AG10803 (cell line): Measurements from ENCODE around the gene FRMD6.

Source experiments
- DNase-seq: peaks from one replicate; pipeline ENCODE4 v3.0.0; 2010; ENCODE audit warnings: low read depth
- H3K4me3 ChIP-seq: 2 replicates; pipeline ENCODE4 v1.5.1; 2011; ENCODE audit warnings: mild to moderate bottlenecking, low read length, control low read depth
- TF ChIP-seq, protein P1 (sequence below): conservative IDR thresholded peaks from 2 replicates; pipeline ENCODE4 v1.5.1; 2011; ENCODE audit warnings: mild to moderate bottlenecking, low read length, control low read depth, inconsistent platforms

FRMD6 gene

DNA sequence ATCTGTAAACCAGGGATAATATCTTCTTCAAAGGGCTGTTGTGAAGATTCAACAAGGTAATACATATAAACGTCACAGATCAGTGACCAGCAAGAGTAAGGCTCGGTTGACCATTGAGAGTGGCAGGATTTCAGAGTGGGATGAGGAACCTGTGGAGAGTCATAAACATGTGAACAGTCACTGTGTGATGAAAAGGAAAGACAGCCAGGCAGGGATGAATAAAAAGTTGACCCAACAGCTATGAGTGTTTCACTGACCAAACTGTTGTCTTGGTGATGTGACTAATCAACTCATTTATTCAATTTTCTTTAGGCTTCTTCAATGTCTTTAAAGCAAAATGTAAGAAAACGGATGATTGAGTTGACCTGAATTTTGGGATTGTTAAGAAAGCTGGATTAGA is 8.6 kb upstream of the FRMD6 start:
- TF ChIP-seq, protein P1, sequence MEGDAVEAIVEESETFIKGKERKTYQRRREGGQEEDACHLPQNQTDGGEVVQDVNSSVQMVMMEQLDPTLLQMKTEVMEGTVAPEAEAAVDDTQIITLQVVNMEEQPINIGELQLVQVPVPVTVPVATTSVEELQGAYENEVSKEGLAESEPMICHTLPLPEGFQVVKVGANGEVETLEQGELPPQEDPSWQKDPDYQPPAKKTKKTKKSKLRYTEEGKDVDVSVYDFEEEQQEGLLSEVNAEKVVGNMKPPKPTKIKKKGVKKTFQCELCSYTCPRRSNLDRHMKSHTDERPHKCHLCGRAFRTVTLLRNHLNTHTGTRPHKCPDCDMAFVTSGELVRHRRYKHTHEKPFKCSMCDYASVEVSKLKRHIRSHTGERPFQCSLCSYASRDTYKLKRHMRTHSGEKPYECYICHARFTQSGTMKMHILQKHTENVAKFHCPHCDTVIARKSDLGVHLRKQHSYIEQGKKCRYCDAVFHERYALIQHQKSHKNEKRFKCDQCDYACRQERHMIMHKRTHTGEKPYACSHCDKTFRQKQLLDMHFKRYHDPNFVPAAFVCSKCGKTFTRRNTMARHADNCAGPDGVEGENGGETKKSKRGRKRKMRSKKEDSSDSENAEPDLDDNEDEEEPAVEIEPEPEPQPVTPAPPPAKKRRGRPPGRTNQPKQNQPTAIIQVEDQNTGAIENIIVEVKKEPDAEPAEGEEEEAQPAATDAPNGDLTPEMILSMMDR, result no peak
- no peak overlapping the region for H3K4me3 ChIP-seq
- peak; percentile 80 for DNase-seq

DNA sequence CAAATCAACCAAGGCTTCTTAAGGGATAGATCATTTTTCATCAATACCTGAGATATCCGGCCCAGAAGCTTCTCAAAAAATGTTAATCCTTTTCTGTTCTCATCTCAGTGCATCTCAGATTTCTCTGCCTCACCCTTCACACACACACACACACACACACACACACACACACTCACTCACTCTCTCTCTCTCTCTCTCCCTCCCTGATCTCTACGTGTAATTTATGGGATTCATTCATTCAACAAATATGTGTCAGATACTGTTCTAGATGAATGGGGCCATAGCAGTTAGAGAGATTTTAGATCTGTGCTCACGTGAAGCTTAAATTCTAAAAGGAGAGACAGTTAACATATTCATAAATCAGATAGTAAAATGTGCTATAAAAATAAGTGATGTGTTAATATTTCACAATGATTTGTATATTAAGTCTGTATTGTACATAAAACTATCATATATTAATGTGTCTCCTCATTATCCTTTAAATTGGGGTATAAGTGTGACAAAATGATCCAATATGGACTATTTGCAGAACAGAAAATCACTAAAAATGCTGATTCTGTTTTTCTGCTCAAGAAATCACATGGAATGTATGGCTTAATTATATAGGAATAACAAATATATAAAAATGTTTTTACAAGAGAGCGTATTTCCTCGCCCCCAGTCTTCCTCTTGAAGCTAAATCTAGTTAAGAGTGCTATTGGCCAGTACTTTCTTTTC is 7.3 kb upstream of the FRMD6 start:
- no peak overlapping the region for H3K4me3 ChIP-seq
- TF ChIP-seq, protein P1, result no peak
- peak; percentile 48 for DNase-seq

DNA sequence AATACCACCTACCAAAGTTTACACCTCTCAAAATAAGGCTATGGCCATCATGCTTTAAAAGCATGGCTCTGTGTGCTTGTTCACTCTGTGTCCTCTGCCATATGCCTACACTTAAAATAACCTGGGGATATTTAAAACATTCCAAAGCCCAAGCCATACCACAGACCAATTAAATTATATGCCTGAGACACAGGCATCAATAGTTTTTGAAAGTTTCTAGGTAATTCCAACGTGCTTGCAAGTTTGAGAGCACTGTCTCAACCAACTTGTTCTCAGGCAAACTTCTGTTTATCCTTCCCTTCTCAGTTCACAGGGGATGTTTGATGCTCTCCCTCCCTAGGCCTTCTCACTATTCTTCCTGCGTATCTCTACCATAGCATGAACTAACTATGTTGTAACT is 3.4 kb upstream of the FRMD6 start:
- TF ChIP-seq, protein P1, result no peak
- DNase-seq, result no peak
- H3K4me3 ChIP-seq, result peak overlapping the region; percentile 72

DNA sequence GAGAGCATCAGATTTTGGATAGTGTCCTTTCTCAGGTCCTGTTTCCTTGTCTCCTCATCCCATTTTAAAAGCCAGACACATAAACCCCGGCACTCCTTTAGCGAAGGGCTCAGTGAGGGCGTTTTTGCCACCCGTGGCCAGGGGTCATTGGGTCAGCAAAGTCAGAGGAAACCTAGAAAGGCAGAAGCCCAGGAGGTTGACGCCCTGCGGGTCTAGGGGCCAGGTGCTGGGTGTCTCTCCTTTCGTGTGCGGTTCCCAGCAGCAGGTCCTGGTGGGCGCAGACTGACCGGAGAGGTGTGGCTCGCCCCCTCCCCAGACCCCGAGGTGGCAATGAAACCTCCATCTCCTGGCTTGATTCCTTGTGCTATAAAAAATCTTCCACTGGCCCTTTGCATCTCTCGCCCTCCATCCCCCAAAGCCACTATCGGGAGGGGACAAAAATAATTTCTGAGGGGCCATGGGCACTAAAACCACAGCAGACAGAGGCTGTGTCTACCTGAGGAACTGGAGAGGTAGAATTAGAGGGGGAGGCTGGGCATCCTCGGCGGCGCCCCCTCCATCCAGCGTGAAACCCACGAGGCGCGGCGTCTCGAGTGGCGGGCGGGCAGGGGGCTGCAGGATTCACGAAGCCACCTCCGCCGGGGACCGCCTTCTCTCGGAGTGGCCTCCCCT is 858 bp upstream of the FRMD6 start:
- peak overlapping the region; percentile 96 for H3K4me3 ChIP-seq
- TF ChIP-seq, protein P1, result no peak
- DNase-seq, result no peak

DNA sequence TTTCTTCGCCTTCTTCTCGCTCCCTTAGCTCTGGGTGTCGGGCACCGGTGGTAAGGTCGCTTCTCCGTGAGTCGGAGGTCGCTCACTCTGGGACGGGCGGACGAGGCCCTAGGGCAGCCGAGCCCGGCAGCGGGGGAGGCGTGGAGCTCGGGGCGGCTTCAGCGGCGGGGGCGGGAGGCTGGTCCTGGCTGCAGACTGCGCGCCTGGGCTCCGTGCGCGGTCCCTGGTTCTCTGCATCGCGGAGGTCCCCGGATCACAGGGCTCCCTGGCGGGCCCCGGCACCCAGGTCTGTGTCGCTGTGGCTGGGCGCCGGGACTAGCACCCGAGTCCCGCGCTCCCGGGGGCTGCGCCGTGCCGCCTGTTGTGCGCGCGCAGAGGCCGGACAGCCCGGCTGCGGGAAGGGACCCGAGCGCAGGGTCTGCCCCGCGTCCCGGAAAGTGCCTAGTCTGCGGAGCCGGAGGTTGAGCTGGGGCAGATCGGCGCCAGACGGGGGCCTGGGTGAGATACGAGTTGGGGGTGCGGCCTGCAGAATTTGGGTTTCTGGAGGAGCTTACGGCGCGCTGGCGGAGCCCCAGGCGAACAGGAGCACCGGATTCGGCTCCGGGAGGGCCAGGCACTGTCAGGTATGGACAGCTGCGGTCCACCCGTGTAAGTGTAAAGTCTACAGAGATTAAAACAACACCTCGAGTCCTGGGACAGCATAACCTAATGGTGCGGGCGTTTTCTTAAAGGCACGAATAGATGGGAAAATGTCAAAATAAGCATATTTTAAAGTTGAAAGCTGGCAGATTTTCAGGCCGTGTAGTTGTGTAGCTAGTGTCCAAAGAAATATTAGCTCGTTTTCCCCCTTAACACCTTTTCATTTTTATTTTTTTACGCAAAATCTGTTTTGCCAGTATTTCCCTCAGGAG is 713 bp downstream of the FRMD6 start:
- peak overlapping the region; percentile 92 for H3K4me3 ChIP-seq
- DNase-seq, result no peak
- TF ChIP-seq, protein P1, result no peak

DNA sequence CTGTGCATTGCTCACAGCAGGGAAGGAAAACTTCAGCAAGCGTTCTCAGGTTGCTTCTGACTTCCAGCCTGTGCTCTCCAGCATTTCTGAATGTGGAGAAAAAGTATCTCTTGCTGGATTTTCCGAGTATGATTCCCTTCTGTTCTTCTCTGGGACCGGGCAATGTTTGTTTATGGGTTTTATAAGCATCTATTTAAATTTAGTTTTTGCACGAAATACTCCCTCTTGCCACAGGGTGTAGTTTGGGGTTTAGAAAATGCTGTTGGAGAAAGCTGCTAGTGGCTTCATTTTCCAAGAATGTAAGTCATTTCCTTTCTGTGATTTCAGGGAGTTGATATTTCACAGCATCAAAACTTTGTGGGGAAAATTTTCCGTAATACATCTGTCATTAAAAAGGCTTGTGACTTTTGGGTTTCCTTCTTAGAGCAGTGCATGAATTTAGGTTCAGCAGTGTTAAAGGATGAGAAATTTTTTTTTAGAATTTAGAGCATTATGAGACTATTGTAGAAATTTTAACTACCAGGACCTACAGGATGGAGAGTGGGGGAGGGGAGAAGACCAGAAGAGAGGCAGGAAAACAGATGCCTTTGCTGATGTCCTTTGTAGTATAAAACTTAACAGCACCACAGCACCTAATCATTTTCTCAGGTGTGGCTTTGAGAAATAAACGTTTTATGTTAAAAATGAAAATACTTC is 1.5 kb downstream of the FRMD6 start:
- peak overlapping the region; percentile 92 for H3K4me3 ChIP-seq
- DNase-seq, result peak; percentile 88
- TF ChIP-seq, protein P1, result peak; percentile 63
